Measurements from ENCODE around the gene KSR2.

DNA sequence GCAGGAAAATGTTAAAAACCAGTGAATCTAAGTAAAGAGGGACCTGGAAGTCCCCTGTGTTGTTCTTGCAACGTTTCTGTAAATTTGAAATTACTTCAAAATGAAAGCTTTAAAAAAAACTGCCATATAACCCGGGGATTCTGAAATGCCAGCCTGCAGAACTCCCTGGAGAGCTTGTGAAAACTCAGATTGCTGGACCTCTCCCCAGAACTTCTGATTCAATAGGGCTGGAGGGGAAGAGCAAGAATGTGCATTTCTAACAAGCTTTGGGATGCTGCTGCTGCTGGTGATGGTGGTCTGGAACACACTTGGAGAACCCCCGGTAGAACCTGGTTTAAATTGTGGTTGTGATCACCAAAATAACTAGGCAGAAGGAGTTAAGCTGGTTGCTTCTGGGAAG, 307.3 kb downstream of the KSR2 start:
- TF ChIP-seq CTCF (IDR thresholded peaks at IDR 0.05; ENCODE audit: low read depth, low read length, poor library complexity, severe bottlenecking) = no peak
- no peak for TF ChIP-seq EZH2phosphoT487 (IDR thresholded peaks at IDR 0.05; ENCODE audit: borderline replicate concordance, low read length)
